ENCODE measurements around the gene RASSF4.
A peak's percentile ranks its signal among the peaks of the same experiment; 100 is the strongest.

RASSF4 gene

DNA sequence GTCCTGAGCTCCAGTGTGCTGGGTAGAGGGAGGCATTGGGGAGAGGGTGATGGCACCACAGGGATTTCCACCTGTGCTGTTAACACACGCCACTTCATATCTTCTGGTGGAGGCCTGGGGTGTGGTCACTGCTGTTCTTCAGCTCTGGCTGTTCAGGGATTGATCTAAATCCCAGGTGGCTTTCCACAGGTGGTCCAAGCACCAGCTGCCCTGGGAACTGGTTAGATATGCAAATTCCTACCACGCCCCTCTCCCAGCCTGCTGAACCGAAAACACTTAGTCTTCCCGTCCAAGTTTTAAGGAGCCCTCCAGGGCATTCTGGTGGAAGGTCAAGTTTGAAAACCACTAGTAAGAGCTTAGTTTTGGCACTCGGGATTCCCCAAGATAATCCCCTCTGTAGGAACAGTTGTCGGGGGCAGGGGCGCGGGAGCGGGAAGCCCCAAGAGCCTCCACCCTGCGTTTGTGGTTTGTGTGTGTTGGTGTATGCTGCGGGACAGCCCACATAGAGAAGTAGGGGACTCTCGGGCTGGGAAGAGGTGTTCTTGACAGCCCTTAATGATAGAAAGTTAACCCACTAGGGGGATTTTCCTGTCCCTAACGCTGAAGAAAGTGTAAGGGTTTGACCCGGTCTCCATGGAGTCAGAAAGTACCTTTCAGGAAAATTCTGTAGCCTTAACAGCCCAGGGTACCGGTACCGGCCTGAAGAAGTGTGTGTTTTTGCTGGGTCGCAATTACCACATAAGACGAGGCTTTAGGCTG is 13.9 kb downstream of the RASSF4 start:
- Histone ChIP-seq H3K27me3 (ENCODE audit: insufficient read depth, low read length, poor library complexity) (no peaks in the 10 kb centered on the region), H3K4me2 (ENCODE audit: insufficient read depth, low read length) (no peak overlapping the region), H2AFZ (ENCODE audit: low read depth, low read length) (no peak overlapping the region), H3K4me3 (ENCODE audit: low read depth in 1 of 2, low read length in 2 of 2) (no peak overlapping the region), H3K4me1 (ENCODE audit: insufficient read depth, low read length) (peaks cover 40% of the 10 kb centered on the region), H3K9ac (ENCODE audit: low read depth, low read length) (no peak overlapping the region), H3K9me3 (ENCODE audit: insufficient read depth, low read length, severe bottlenecking) (no peaks in the 10 kb centered on the region), H4K20me1 (ENCODE audit: insufficient read depth, low read length) (no peaks in the 10 kb centered on the region), H3K27ac (ENCODE audit: low read length) (0 out of 2 replicates have a peak overlapping the region, but pooled peaks have one; percentile 9), H3K36me3 (ENCODE audit: insufficient read depth, low read length) (no peaks in the 10 kb centered on the region), H3K79me2 (ENCODE audit: insufficient read depth, low read length) (no peaks in the 10 kb centered on the region)
- DNase-seq (no peak), ATAC-seq (ENCODE audit: insufficient read depth, low read depth) (no peak)
- no peak for TF ChIP-seq EZH2 (IDR thresholded peaks at IDR 0.05; ENCODE audit: borderline replicate concordance, low read depth, low read length, severe bottlenecking)
- TF ChIP-seq, protein P1, sequence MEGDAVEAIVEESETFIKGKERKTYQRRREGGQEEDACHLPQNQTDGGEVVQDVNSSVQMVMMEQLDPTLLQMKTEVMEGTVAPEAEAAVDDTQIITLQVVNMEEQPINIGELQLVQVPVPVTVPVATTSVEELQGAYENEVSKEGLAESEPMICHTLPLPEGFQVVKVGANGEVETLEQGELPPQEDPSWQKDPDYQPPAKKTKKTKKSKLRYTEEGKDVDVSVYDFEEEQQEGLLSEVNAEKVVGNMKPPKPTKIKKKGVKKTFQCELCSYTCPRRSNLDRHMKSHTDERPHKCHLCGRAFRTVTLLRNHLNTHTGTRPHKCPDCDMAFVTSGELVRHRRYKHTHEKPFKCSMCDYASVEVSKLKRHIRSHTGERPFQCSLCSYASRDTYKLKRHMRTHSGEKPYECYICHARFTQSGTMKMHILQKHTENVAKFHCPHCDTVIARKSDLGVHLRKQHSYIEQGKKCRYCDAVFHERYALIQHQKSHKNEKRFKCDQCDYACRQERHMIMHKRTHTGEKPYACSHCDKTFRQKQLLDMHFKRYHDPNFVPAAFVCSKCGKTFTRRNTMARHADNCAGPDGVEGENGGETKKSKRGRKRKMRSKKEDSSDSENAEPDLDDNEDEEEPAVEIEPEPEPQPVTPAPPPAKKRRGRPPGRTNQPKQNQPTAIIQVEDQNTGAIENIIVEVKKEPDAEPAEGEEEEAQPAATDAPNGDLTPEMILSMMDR (IDR thresholded peaks at IDR 0.05; ENCODE audit: borderline replicate concordance, extremely low read depth, low read length, poor library complexity, severe bottlenecking) = no peak

DNA sequence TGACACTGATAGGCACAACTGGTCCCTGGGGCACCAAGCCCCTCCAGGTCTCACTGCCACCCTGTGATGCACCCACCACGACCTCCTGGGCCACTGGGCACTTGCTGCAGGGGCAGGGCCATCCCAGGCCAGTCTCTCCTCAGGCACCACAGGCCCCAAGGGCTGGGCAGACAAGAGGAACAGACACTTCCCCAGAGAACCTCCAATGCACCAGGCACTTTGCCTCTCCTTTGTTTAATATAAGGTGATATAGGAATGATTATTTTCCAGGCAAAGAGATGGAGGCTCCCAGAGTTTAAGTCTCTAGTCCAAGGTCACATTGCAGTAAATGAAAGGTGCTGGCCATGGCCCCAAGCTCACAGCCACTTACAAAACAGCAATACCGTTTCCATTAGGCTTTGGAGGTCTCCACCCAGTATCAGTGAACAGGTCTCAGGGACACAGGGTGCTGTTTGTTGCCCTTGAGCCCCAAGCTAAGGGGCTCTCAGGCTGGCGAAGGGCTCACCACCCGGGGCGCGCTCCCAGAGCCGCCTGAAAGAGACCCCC is 14.6 kb downstream of the RASSF4 start:
- Histone ChIP-seq H3K4me2 (ENCODE audit: insufficient read depth, low read length) (0 out of 2 replicates have a peak overlapping the region, but pooled peaks have one; percentile 28), H2AFZ (ENCODE audit: low read depth, low read length) (no peak overlapping the region), H3K27ac (ENCODE audit: low read length) (no peak overlapping the region), H3K36me3 (ENCODE audit: insufficient read depth, low read length) (no peaks in the 10 kb centered on the region), H4K20me1 (ENCODE audit: insufficient read depth, low read length) (no peaks in the 10 kb centered on the region), H3K4me3 (ENCODE audit: low read depth in 1 of 2, low read length in 2 of 2) (no peak overlapping the region), H3K27me3 (ENCODE audit: insufficient read depth, low read length, poor library complexity) (no peaks in the 10 kb centered on the region), H3K9ac (ENCODE audit: low read depth, low read length) (no peak overlapping the region), H3K79me2 (ENCODE audit: insufficient read depth, low read length) (no peaks in the 10 kb centered on the region), H3K4me1 (ENCODE audit: insufficient read depth, low read length) (peaks cover 33% of the 10 kb centered on the region), H3K9me3 (ENCODE audit: insufficient read depth, low read length, severe bottlenecking) (no peaks in the 10 kb centered on the region)
- no peak for TF ChIP-seq EZH2 (IDR thresholded peaks at IDR 0.05; ENCODE audit: borderline replicate concordance, low read depth, low read length, severe bottlenecking)
- TF ChIP-seq, protein P1 (IDR thresholded peaks at IDR 0.05; ENCODE audit: borderline replicate concordance, extremely low read depth, low read length, poor library complexity, severe bottlenecking) = no peak
- ATAC-seq (ENCODE audit: insufficient read depth, low read depth) = no peak
- no peak for DNase-seq

DNA sequence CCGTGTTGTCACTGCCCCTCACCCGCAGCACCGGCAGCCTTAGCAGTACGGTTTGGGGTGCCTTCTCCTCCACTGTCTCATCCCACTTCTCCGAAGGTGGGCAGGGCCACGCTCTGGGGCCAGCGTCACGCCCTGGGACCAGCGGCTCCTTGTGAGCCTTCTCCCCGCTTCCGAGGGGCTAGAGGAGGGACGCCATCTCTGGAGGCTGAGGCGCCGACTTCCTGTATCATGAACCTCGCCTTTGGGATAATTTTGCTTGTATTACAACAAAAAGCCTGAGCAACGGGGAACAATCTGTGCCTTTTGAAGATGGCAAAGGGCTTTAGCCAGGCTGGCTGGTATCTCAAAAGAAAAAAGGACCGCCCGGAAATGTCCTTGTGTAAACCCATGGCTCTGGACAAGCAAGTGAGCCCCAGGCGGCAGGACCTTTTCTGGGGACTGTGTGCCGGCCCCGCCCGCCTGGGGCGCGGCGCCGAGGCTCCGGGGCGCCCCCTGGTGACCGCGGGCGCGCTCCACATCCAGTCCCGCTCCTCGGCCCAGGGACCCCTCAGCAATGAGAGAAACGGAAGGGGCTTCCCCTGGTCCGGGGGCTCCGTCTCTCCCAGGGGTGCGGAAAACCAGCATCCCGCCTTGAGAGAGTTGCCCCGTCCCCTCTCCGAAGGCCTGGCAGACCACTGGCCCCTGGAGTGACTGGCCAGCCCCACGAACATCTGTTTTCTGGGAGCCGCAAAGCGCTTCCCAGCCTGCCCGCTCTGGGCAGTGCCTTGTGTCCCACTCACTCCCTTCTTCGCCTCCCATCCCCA is 15.2 kb downstream of the RASSF4 start:
- DNase-seq (peak; percentile 61), ATAC-seq (ENCODE audit: insufficient read depth, low read depth) (peak; percentile 92)
- Histone ChIP-seq H3K9ac (ENCODE audit: low read depth, low read length) (no peak overlapping the region), H3K27ac (ENCODE audit: low read length) (no peak overlapping the region), H3K4me3 (ENCODE audit: low read depth in 1 of 2, low read length in 2 of 2) (no peak overlapping the region), H3K79me2 (ENCODE audit: insufficient read depth, low read length) (no peaks in the 10 kb centered on the region), H3K9me3 (ENCODE audit: insufficient read depth, low read length, severe bottlenecking) (no peaks in the 10 kb centered on the region), H3K4me1 (ENCODE audit: insufficient read depth, low read length) (peaks cover 29% of the 10 kb centered on the region), H3K4me2 (ENCODE audit: insufficient read depth, low read length) (peak overlapping the region; percentile 28; the same call in 1 of the 2 replicates), H4K20me1 (ENCODE audit: insufficient read depth, low read length) (no peaks in the 10 kb centered on the region), H2AFZ (ENCODE audit: low read depth, low read length) (peak overlapping the region; percentile 36; the same call in 1 of the 2 replicates), H3K36me3 (ENCODE audit: insufficient read depth, low read length) (no peaks in the 10 kb centered on the region), H3K27me3 (ENCODE audit: insufficient read depth, low read length, poor library complexity) (no peaks in the 10 kb centered on the region)
- TF ChIP-seq, protein P1 (IDR thresholded peaks at IDR 0.05; ENCODE audit: borderline replicate concordance, extremely low read depth, low read length, poor library complexity, severe bottlenecking) = peak; percentile 79
- no peak for TF ChIP-seq EZH2 (IDR thresholded peaks at IDR 0.05; ENCODE audit: borderline replicate concordance, low read depth, low read length, severe bottlenecking)

All from DND-41 (cell line).